Neural progenitor cell (in vitro differentiated cells): ENCODE measurements around the gene MYOM1. TPM values are rescaled to one million over a fixed set of nuclear protein-coding genes. Genes with fewer than 3 reads are reported as not detected.

ENCODE experiments used
- DNase-seq: peaks from one replicate; pipeline ENCODE4 v3.0.0-alpha.2; 2016; ENCODE audit warnings: low spot score
- H2AFZ ChIP-seq: fragments of 200-600 bp; sonication (generic); replicated peaks from 2 replicates; pipeline ENCODE4 v1.6.1; 2016; ENCODE audit warnings: antibody characterized with exemption
- H3F3A ChIP-seq: fragments of 200-600 bp; sonication (generic); 2 replicates; pipeline ENCODE4 v1.6.1; 2016; ENCODE audit warnings: antibody characterized with exemption, low read depth
- H3K27ac ChIP-seq: fragments of 200-600 bp; sonication (generic); 2 replicates; pipeline ENCODE4 v1.5.1; 2016; ENCODE audit warnings: mild to moderate bottlenecking
- H3K27me3 ChIP-seq: fragments of 200-600 bp; sonication (generic); 2 replicates; pipeline ENCODE4 v1.6.1; 2016; ENCODE audit warnings: mild to moderate bottlenecking, moderate library complexity
- H3K36me3 ChIP-seq: fragments of 200-600 bp; sonication (generic); 2 replicates; pipeline ENCODE4 v1.5.1; 2016
- H3K4me1 ChIP-seq: fragments of 200-600 bp; sonication (generic); 2 replicates; pipeline ENCODE4 v1.6.1; 2016; ENCODE audit warnings: mixed run types
- H3K4me2 ChIP-seq: fragments of 200-600 bp; sonication (generic); 2 replicates; pipeline ENCODE4 v1.6.1; 2016
- H3K4me3 ChIP-seq: fragments of 200-600 bp; sonication (generic); 2 replicates; pipeline ENCODE4 v1.5.1; 2016
- H3K79me2 ChIP-seq: fragments of 200-600 bp; sonication (generic); 2 replicates; pipeline ENCODE4 v1.6.1; 2016; ENCODE audit warnings: low read depth
- H3K9ac ChIP-seq: fragments of 200-600 bp; sonication (generic); 2 replicates; pipeline ENCODE4 v1.6.1; 2016
- H3K9me3 ChIP-seq: fragments of 200-600 bp; sonication (generic); 2 replicates; pipeline ENCODE4 v1.5.1; 2016; ENCODE audit warnings: low read depth
- H4K20me1 ChIP-seq: fragments of 200-600 bp; sonication (generic); 2 replicates; pipeline ENCODE4 v1.6.1; 2016; ENCODE audit warnings: low read depth
- H3K27ac Mint-ChIP-seq: 3 replicates; pipeline ENCODE4 v1.8.0; 2021; ENCODE audit warnings: mixed read lengths
- H3K27me3 Mint-ChIP-seq: 2 replicates; pipeline ENCODE4 v1.8.0; 2022; ENCODE audit warnings: low read depth, mild to moderate bottlenecking, inconsistent platforms, moderate library complexity, mixed read lengths; ENCODE audit not compliant: insufficient read depth
- H3K36me3 Mint-ChIP-seq: 3 replicates; pipeline ENCODE4 v1.8.0; 2021; ENCODE audit warnings: mixed read lengths
- H3K4me1 Mint-ChIP-seq: 3 replicates; pipeline ENCODE4 v1.8.0; 2021; ENCODE audit warnings: mixed read lengths
- H3K4me3 Mint-ChIP-seq: 3 replicates; pipeline ENCODE4 v1.8.0; 2021; ENCODE audit warnings: mild to moderate bottlenecking, moderate library complexity, mixed read lengths
- H3K9me3 Mint-ChIP-seq: 3 replicates; pipeline ENCODE4 v1.8.0; 2020; ENCODE audit warnings: mixed read lengths
- EZH2 ChIP-seq: fragments of 200-600 bp; sonication (generic); IDR thresholded peaks from 2 replicates; pipeline ENCODE4 v1.6.1; 2017; ENCODE audit warnings: antibody characterized with exemption, mild to moderate bottlenecking, moderate library complexity
- EZH2phosphoT487 ChIP-seq: fragments of 200-600 bp; sonication (generic); IDR thresholded peaks from 2 replicates; pipeline ENCODE4 v1.6.1; 2017; ENCODE audit warnings: antibody characterized with exemption
- total RNA-seq: library from RNA; depleted of rRNA; stranded (reverse); fragments of >200 nt; gene quantifications from 2 replicates; pipeline ENCODE4 v1.2.3, GENCODE V29; 2015; ENCODE audit warnings: low replicate concordance
- TF ChIP-seq, protein P1 (sequence below): fragments of 200-600 bp; sonication (generic); IDR thresholded peaks from 2 replicates; pipeline ENCODE4 v1.5.1; 2017; ENCODE audit warnings: antibody characterized with exemption, mild to moderate bottlenecking

Gene MYOM1
- total RNA-seq, 1 donor from 2014 or later, result 0.45 TPM

DNA sequence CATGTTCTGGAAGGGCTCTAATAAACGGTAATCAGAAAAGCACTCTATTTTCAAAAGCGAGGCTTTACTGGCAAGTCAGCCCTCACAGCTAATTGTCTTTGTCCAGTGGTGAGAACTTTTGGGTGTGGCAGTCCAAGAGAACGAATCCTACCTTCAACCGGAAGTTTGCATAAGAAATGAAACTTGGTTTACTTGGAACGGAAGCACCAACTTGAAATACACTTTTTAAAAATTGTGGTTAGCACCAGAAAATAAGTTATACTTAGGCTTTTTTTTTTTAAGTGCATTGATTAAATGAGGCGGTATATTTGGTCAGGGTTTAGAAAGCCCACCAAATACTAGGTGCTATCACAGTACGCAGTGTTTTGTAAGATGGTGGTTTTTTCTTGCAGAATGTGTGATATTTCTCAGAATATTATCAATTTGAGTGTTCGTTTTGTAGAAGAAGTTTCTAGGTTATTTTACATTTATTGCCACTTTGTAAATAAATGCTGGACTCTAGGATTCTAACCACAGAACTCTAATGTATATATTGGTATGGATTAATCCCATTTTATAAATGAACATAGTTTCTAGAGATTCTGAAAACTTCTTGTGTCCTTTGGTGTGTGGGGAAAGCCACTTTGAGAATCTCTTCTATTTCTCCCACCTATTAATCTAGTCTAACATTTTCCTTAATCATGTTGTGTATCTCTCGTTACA is 29.0 kb upstream of the MYOM1 start:
- Mint-ChIP-seq H3K4me1 (peaks cover 21% of the 10 kb centered on the region), H3K9me3 (no peaks in the 10 kb centered on the region), H3K27ac (peak overlapping the region; percentile 93), H3K4me3 (peak overlapping the region; percentile 93), H3K36me3 (peaks cover 6% of the 10 kb centered on the region), H3K27me3 (peaks cover 2% of the 10 kb centered on the region)
- Histone ChIP-seq H2AFZ (no peak overlapping the region), H3K27ac (no peak overlapping the region), H3K27me3 (no peaks in the 10 kb centered on the region), H3K9ac (peak overlapping the region; percentile 90), H4K20me1 (peaks cover 46% of the 10 kb centered on the region), H3K4me2 (peak overlapping the region; percentile 97), H3K9me3 (no peaks in the 10 kb centered on the region), H3F3A (peaks cover 29% of the 10 kb centered on the region), H3K4me3 (peak overlapping the region; percentile 95), H3K4me1 (peaks cover 17% of the 10 kb centered on the region), H3K79me2 (peaks cover 58% of the 10 kb centered on the region), H3K36me3 (peaks cover 7% of the 10 kb centered on the region)
- TF ChIP-seq EZH2 (no peak), EZH2phosphoT487 (no peak)
- TF ChIP-seq, protein P1, sequence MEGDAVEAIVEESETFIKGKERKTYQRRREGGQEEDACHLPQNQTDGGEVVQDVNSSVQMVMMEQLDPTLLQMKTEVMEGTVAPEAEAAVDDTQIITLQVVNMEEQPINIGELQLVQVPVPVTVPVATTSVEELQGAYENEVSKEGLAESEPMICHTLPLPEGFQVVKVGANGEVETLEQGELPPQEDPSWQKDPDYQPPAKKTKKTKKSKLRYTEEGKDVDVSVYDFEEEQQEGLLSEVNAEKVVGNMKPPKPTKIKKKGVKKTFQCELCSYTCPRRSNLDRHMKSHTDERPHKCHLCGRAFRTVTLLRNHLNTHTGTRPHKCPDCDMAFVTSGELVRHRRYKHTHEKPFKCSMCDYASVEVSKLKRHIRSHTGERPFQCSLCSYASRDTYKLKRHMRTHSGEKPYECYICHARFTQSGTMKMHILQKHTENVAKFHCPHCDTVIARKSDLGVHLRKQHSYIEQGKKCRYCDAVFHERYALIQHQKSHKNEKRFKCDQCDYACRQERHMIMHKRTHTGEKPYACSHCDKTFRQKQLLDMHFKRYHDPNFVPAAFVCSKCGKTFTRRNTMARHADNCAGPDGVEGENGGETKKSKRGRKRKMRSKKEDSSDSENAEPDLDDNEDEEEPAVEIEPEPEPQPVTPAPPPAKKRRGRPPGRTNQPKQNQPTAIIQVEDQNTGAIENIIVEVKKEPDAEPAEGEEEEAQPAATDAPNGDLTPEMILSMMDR, result no peak
- peak; percentile 31 for DNase-seq

DNA sequence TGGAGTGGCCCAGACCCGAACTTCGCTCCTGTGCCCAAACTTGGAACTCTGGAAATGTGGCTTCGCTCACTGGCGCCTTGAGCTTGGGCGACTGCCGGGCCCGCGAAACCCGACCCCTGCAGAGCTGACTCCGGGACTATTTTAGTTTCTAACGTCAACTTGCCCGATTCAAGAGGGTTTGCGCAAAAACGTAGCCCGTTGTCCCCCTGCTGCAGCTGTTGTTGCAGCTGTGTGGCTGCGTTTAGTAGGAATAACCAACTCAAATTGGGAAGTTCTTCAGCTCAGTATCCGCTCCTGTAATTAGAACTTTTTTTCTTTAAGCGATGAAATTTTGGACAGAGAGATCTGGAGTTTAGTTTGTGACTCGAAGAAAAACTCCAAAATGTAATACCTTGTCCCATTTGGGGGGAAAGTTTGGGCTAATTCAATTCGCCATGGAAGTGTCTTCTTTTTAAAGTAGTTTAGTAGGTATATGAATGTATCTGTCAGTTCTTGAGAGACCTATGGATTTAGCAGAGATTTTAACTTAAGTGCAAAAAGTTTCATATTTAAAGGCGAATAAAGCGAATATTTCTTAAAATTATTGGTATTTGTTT is 28.4 kb upstream of the MYOM1 start:
- TF ChIP-seq EZH2, result no peak
- TF ChIP-seq, protein P1, result no peak
- peak overlapping the region; percentile 93 for H3K27ac Mint-ChIP-seq
- no peaks in the 10 kb centered on the region for H3K9me3 Mint-ChIP-seq
- H3K9me3 ChIP-seq, result no peaks in the 10 kb centered on the region
- peaks cover 2% of the 10 kb centered on the region for H3K27me3 Mint-ChIP-seq
- H3K4me3 ChIP-seq, result peak overlapping the region; percentile 95
- H3F3A ChIP-seq, result peaks cover 28% of the 10 kb centered on the region
- peaks cover 46% of the 10 kb centered on the region for H4K20me1 ChIP-seq
- H3K36me3 Mint-ChIP-seq, result peaks cover 1% of the 10 kb centered on the region
- peaks cover 21% of the 10 kb centered on the region for H3K4me1 Mint-ChIP-seq
- H3K27me3 ChIP-seq, result no peaks in the 10 kb centered on the region
- peak overlapping the region; percentile 96 for H3K27ac ChIP-seq
- H3K4me2 ChIP-seq, result peak overlapping the region; percentile 97
- peaks cover 3% of the 10 kb centered on the region for H3K36me3 ChIP-seq
- peak; percentile 64 for DNase-seq
- peak overlapping the region; percentile 90 for H3K9ac ChIP-seq
- peak overlapping the region; percentile 93 for H3K4me3 Mint-ChIP-seq
- peaks cover 17% of the 10 kb centered on the region for H3K4me1 ChIP-seq
- H2AFZ ChIP-seq, result no peak overlapping the region
- H3K79me2 ChIP-seq, result peaks cover 56% of the 10 kb centered on the region

DNA sequence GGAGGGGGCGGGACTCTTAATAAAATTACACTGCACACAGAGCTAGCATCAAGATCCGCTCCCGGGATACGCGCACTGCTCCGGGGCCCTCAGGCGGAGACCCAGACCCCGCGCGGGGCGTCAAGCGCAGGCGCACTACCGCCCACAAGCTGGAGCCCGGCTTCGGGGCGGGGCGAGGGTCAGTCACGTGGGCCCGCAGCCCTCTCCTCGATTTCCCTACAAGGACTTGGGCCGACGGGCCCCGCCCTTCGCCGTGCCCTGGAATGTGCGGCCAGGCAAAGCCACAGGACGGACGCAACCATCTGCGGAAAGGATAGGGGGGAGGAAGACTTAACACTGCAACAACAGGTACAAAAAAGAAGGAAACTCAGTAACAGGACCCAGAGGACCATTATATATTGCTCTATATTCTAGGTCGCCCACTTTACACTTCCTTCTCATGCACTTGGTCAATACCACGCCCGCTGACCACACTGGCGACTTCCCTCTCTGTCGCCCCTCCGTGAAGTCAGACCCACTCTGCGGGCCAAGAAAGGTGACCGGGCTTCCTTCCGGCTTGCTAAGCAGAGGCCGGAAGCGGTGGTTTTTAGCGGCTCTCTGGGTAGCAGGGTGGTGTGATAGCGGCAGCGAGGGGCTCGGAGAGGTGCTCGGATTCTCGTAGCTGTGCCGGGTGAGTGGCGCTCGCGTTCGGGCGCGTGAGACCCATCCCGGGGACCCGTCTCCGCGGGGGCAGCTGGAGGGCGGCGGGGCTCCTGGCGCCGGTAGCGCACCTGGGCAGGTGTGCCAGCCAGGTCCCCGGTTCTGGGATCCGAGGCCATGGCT is 27.7 kb upstream of the MYOM1 start, which contains the start of gene MYL12A:
Gene MYL12A, plus strand, starts transcription at position 562 of the 822 bp plus-strand sequence. CDS start 5,447 bp downstream, outside the sequence.
- Histone ChIP-seq H3K79me2 (peaks cover 48% of the 10 kb centered on the region), H3K4me1 (peaks cover 17% of the 10 kb centered on the region), H3F3A (peaks cover 28% of the 10 kb centered on the region), H3K4me2 (peak within 1 kb of the TSS; percentile 97), H4K20me1 (peaks cover 39% of the 10 kb centered on the region), H3K9ac (peak within 1 kb of the TSS; percentile 90), H3K9me3 (no peaks in the 10 kb centered on the region), H3K36me3 (peaks cover 3% of the 10 kb centered on the region), H3K4me3 (peak within 1 kb of the TSS; percentile 95), H2AFZ (peak within 1 kb of the TSS; percentile 80), H3K27me3 (no peaks in the 10 kb centered on the region), H3K27ac (peak within 1 kb of the TSS; percentile 96)
- Mint-ChIP-seq H3K9me3 (no peaks in the 10 kb centered on the region), H3K4me3 (peak within 1 kb of the TSS; percentile 93), H3K36me3 (peaks cover 1% of the 10 kb centered on the region), H3K27ac (peak within 1 kb of the TSS; percentile 100), H3K27me3 (peaks cover 2% of the 10 kb centered on the region), H3K4me1 (peaks cover 21% of the 10 kb centered on the region)
- TF ChIP-seq EZH2phosphoT487 (no peak), EZH2 (peak; percentile 43)
- DNase-seq, result peak; percentile 99
